Endothelial cell of umbilical vein (primary cell): ENCODE data around the gene TNFRSF11A. TPM values are rescaled to one million over a fixed set of nuclear protein-coding genes. Genes with fewer than 3 reads are reported as not detected.

Experiments
- BruUV-seq: library from RNA; stranded (reverse); fragments of 400-500 nt; replicated peaks from 2 replicates; lab custom pipeline; 2021; lab: Mats Ljungman, UMichigan
- CTCF ChIA-PET: fragments of 300-600, 350-600 bp; sonication (Branson Sonifier 250); formaldehyde crosslinking; loops from one replicate; lab custom pipeline; 2021; ENCODE audit warnings: antibody characterized with exemption, inconsistent platforms; lab: Charles Lee
- POLR2A ChIA-PET: fragments of 300-600, 350-600 bp; sonication (Branson Sonifier 250); formaldehyde crosslinking; loops from one replicate; lab custom pipeline; 2021; ENCODE audit warnings: antibody characterized with exemption, inconsistent platforms; lab: Charles Lee
- DNase-seq: peaks from one replicate; pipeline ENCODE4 v3.0.0-alpha.2; 2011; ENCODE audit warnings: low read depth, low spot score
- FAIRE-seq: peaks from 2 replicates; lab custom pipeline; 2011; peaks lifted over from hg19 to GRCh38; lab: Jason Lieb, UNC
- H2AFZ ChIP-seq: 2 replicates; pipeline ENCODE4 v1.6.0; 2012; ENCODE audit warnings: low read depth, low read length, control low read depth, inconsistent platforms
- H3K27ac ChIP-seq: 2 replicates; pipeline ENCODE4 v1.5.1; 2011; ENCODE audit warnings: low read depth, mild to moderate bottlenecking, control low read depth, low read length, moderate library complexity; ENCODE audit not compliant: insufficient read depth
- H3K27me3 ChIP-seq, 2 experiments: 2 replicates each; pipeline versions ENCODE4 v1.6.0 to v1.6.1; 2011; ENCODE audit warnings: low read length in 2 of 2, mixed read lengths in 1 of 2; ENCODE audit not compliant: control insufficient read depth in 2 of 2, insufficient read depth in 2 of 2
- H3K36me3 ChIP-seq, 2 experiments: 2 replicates in 1 of 2; 3 replicates in 1 of 2; pipeline ENCODE4 v1.5.1; 2011; ENCODE audit warnings: low read length in 2 of 2, mild to moderate bottlenecking in 1 of 2, moderate library complexity in 1 of 2; ENCODE audit not compliant: control insufficient read depth in 2 of 2, insufficient read depth in 2 of 2; ENCODE audit errors: extremely low read depth in 1 of 2
- H3K4me1 ChIP-seq: 3 replicates; pipeline ENCODE4 v1.5.1; 2011; ENCODE audit warnings: mild to moderate bottlenecking, low read length; ENCODE audit not compliant: control insufficient read depth, insufficient read depth; ENCODE audit errors: extremely low read depth
- H3K4me2 ChIP-seq: 2 replicates; pipeline ENCODE4 v1.6.1; 2011; ENCODE audit warnings: low read length, control low read depth, mixed read lengths; ENCODE audit not compliant: insufficient read depth
- H3K4me3 ChIP-seq, 3 experiments: fragments of 200-600 bp in 1 of 3; sonication (generic), shearing (Covaris generic) in 1 of 3; replicated peaks in 1 of 3; 2 replicates each; pipeline ENCODE4 v1.5.1; 2011 to 2016; ENCODE audit warnings: control low read depth in 3 of 3, low read length in 3 of 3, mild to moderate bottlenecking in 2 of 3, inconsistent platforms in 1 of 3, low read depth in 1 of 3, moderate library complexity in 1 of 3; ENCODE audit not compliant: insufficient read depth in 1 of 3
- H3K79me2 ChIP-seq: 2 replicates; pipeline ENCODE4 v1.6.0; 2012; ENCODE audit warnings: low read length, inconsistent platforms; ENCODE audit not compliant: control insufficient read depth, insufficient read depth
- H3K9ac ChIP-seq: replicated peaks from 2 replicates; pipeline ENCODE3; 2011; ENCODE audit warnings: low read length, control low read depth; ENCODE audit not compliant: insufficient read depth; ENCODE audit errors: extremely low read depth
- H3K9me1 ChIP-seq: replicated peaks from 3 replicates; pipeline ENCODE4 v1.6.0; 2011; ENCODE audit warnings: mild to moderate bottlenecking, low read length; ENCODE audit not compliant: control insufficient read depth, insufficient read depth; ENCODE audit errors: extremely low read depth
- H3K9me3 ChIP-seq: replicated peaks from 2 replicates; pipeline ENCODE4 v1.5.1; 2012; ENCODE audit warnings: low read length, inconsistent platforms; ENCODE audit not compliant: control insufficient read depth, insufficient read depth
- H4K20me1 ChIP-seq: replicated peaks from 2 replicates; pipeline ENCODE3; 2011; ENCODE audit warnings: mild to moderate bottlenecking, low read length; ENCODE audit not compliant: control insufficient read depth, insufficient read depth; ENCODE audit errors: extremely low read depth
- CTCF ChIP-seq, 2 donors: IDR thresholded peaks; 1 replicate in 1 of 2; 2 replicates in 1 of 2; pipeline ENCODE4 v1.5.1; 2011; ENCODE audit warnings: low read length in 2 of 2, mild to moderate bottlenecking in 2 of 2, moderate library complexity in 2 of 2, control low read depth in 1 of 2, inconsistent platforms in 1 of 2, low read depth in 1 of 2; ENCODE audit not compliant: insufficient read depth in 1 of 2; ENCODE audit errors: extremely low read depth in 1 of 2
- EZH2 ChIP-seq: IDR thresholded peaks from 2 replicates; pipeline ENCODE4 v1.6.1; 2012; ENCODE audit warnings: borderline replicate concordance, low read depth, mild to moderate bottlenecking, moderate library complexity, low read length, inconsistent platforms; ENCODE audit not compliant: severe bottlenecking
- FOS ChIP-seq: IDR thresholded peaks from 2 replicates; pipeline ENCODE4 v1.6.1; 2011; ENCODE audit warnings: mild to moderate bottlenecking, low read length, moderate library complexity, borderline replicate concordance; ENCODE audit not compliant: insufficient read depth
- GATA2 ChIP-seq: IDR thresholded peaks from 2 replicates; pipeline ENCODE4 v1.7.0; 2011; ENCODE audit warnings: low read depth, mild to moderate bottlenecking, moderate library complexity, mixed read lengths, low read length; ENCODE audit not compliant: insufficient read length, insufficient read depth
- JUN ChIP-seq: IDR thresholded peaks from 2 replicates; pipeline ENCODE4 v1.6.1; 2011; ENCODE audit warnings: borderline replicate concordance, low read depth; ENCODE audit not compliant: insufficient read length, insufficient read depth
- MAX ChIP-seq: IDR thresholded peaks from 2 replicates; pipeline ENCODE4 v1.6.1; 2011; ENCODE audit not compliant: insufficient read depth, insufficient read length
- MYC ChIP-seq: IDR thresholded peaks from one replicate; pipeline ENCODE4 v1.6.1; 2011; ENCODE audit warnings: mild to moderate bottlenecking, low read depth, low read length
- POLR2A ChIP-seq: IDR thresholded peaks from 2 replicates; pipeline ENCODE4 v1.6.1; 2012; ENCODE audit warnings: low read depth, mild to moderate bottlenecking, control low read depth, low read length
- POLR2AphosphoS5 ChIP-seq: IDR thresholded peaks from 2 replicates; pipeline ENCODE4 v1.6.1; 2012; ENCODE audit warnings: low read depth, mild to moderate bottlenecking, control low read depth, low read length, moderate library complexity; ENCODE audit not compliant: insufficient read depth
- dilution Hi-C: fragments of 300-500 bp; cut with MboI; formaldehyde crosslinking; loops from one replicate; pipeline ENCODE4 v1.15.0; 2019; ENCODE audit warnings: low sequenced_read_pairs; ENCODE audit not compliant: extremely low pct_ligation_motif_present
- intact Hi-C: fragments of 100-400 bp; cut with micrococcal nuclease; formaldehyde crosslinking; loops from one replicate; pipeline ENCODE4 v1.10.0; 2022
- polyA plus RNA-seq, 4 experiments: library from polyadenylated mRNA; depleted of rRNA in 3 of 4; stranded (reverse) in 3 of 4; unstranded in 1 of 4; fragments of >200 nt; gene quantifications; 2 replicates each; pipeline versions ENCODE4 v1.2.1 to v1.2.3, GENCODE V29; 2011 to 2012; ENCODE audit warnings: missing spikeins in 1 of 4
- total RNA-seq: library from RNA; stranded (reverse); gene quantifications from 2 replicates; pipeline ENCODE4 v1.2.3, GENCODE V29; 2021

Gene TNFRSF11A
- total and polyA plus RNA-seq, 2 donors (not counting 3 experiments of a cell fraction or from before 2014, with no cell fraction given): 10.4 to 11.1 TPM

GRCh38 chr18:62330650-62331049 lies 5.5 kb downstream of the TNFRSF11A start:
- Histone ChIP-seq H3K36me3 (no peaks in the 10 kb centered on the region), H3K4me2 (no peak overlapping the region), H3K79me2 (no peaks in the 10 kb centered on the region), H2AFZ (no peak overlapping the region), H4K20me1 (no peaks in the 10 kb centered on the region), H3K27me3 (no peaks in the 10 kb centered on the region), H3K9ac (no peak overlapping the region), H3K9me1 (no peaks in the 10 kb centered on the region), H3K9me3 (no peaks in the 10 kb centered on the region), H3K4me1 (peaks cover 86% of the 10 kb centered on the region), H3K4me3 (no peak overlapping the region), H3K27ac (no peak overlapping the region)
- intact Hi-C loops (loop anchor here (5.0 to 10.0 kb wide), 2 partner anchors 48 to 726 kb away; no protein-coding TSS in a partner anchor), dilution Hi-C loops (no loop called here)
- DNase-seq (no peak), FAIRE-seq (no peak)
- TF ChIP-seq CTCF (IDR thresholded peaks at IDR 0.05; ENCODE audit: extremely low read depth in 1 of 2, insufficient read depth in 1 of 2, low read depth in 1 of 2, low read length in 2 of 2): no peak
- TF ChIP-seq POLR2A: no peak
- TF ChIP-seq GATA2: no peak
- no peak for TF ChIP-seq FOS
- no peak for TF ChIP-seq MYC
- TF ChIP-seq MAX: no peak
- TF ChIP-seq EZH2: no peak
- no peak for TF ChIP-seq JUN
- TF ChIP-seq POLR2AphosphoS5: no peak
- ChIA-PET POLR2A (interaction anchor here (0.9 kb wide), 1 partner anchor 17 kb away, joined by 3 read pairs; no protein-coding TSS in a partner anchor), CTCF (interaction anchor here (0.9 to 2.7 kb wide), 4 partner anchors 11 to 253 kb away, joined by 3 to 7 read pairs (median 4); no protein-coding TSS in a partner anchor)
- BruUV-seq: no TSS peak
